Brain microvascular endothelial cell (primary cell): ENCODE measurements around the gene C12orf56.

Experiments
- DNase-seq: peaks from one replicate; pipeline ENCODE4 v3.0.0-alpha.2; 2020
- H3K27ac ChIP-seq: fragments of 250-450 bp; sonication (Bioruptor Pico); 2 replicates; pipeline ENCODE4 v1.5.1; 2020; ENCODE audit warnings: mild to moderate bottlenecking, moderate library complexity
- H3K27me3 ChIP-seq: fragments of 250-450 bp; sonication (Bioruptor Pico); replicated peaks from 2 replicates; pipeline ENCODE4 v1.5.1; 2020; ENCODE audit warnings: mild to moderate bottlenecking
- H3K36me3 ChIP-seq: fragments of 250-450 bp; sonication (Bioruptor Pico); replicated peaks from 2 replicates; pipeline ENCODE4 v1.5.1; 2020; ENCODE audit warnings: mild to moderate bottlenecking
- H3K4me3 ChIP-seq: 2 replicates; pipeline ENCODE4 v1.5.1; 2011; ENCODE audit warnings: low read depth, mild to moderate bottlenecking, control low read depth, low read length, moderate library complexity
- CTCF ChIP-seq: IDR thresholded peaks from 2 replicates; pipeline ENCODE4 v1.5.1; 2011; ENCODE audit warnings: low read depth, mild to moderate bottlenecking, moderate library complexity, low read length, control low read depth, inconsistent platforms; ENCODE audit errors: missing control alignments
- in situ Hi-C: cut with HindIII; loops from 2 replicates; pipeline ENCODE4 v1.10.0; 2017; ENCODE audit warnings: low sequenced_read_pairs, low pct_ligation_motif_present

The C12orf56 gene

DNA sequence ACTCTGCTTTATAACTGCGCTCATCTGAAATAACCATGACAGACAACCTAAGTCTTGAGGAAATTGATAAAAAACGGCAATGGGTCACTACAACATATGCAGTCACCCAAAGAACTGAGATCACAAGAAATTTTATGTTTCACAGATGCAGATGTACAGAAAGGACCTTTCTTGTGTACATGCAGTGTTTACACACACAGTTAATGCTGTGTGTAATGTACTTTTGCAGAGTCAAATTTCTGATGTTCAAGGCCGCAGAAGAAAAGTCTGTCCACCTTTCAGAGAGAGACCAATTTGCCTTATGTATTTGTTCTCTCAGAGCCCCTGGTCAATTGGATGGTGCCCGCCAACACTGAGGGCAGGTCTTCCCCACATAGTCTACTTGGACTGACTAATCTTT, 38.4 kb upstream of the C12orf56 start:
- no peak overlapping the region for H3K27ac ChIP-seq
- in situ Hi-C loops = no loop called here
- DNase-seq = no peak
- H3K4me3 ChIP-seq = no peak overlapping the region
- TF ChIP-seq CTCF = no peak
- no peaks in the 10 kb centered on the region for H3K27me3 ChIP-seq
- H3K36me3 ChIP-seq = peaks cover 92% of the 10 kb centered on the region

- Histone ChIP-seq H3K36me3 (peaks cover 90% of the 10 kb centered on the region), H3K27ac (no peak overlapping the region), H3K4me3 (no peak overlapping the region), H3K27me3 (no peaks in the 10 kb centered on the region)
- in situ Hi-C loops = no loop called here
- TF ChIP-seq CTCF = no peak
- DNase-seq = no peak
Observed at GRCh38 chr12:64427988-64428387, 37.4 kb upstream of the C12orf56 start.

DNA sequence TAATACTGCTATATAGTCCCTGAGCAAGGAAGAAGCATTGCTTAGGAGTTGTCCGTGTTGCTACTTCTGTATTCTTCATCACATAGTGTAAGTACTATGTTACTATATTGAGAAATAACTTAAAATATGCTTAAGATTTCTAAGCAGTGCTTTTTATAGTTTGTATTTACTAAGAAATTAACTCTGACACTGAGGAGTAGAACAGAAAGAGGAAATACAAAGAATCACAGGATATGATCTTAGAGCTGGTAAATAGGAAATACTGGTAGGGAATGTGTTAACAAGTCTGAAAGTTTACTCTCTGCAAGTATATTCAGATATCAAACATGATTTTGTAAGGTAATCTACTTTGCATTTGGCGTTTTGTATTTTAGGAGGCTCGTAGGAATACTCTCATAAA, 29.1 kb upstream of the C12orf56 start:
- in situ Hi-C loops = no loop called here
- Histone ChIP-seq H3K4me3 (no peak overlapping the region), H3K27ac (no peak overlapping the region), H3K27me3 (no peaks in the 10 kb centered on the region), H3K36me3 (peaks cover 82% of the 10 kb centered on the region)
- TF ChIP-seq CTCF = no peak
- DNase-seq = no peak

DNA sequence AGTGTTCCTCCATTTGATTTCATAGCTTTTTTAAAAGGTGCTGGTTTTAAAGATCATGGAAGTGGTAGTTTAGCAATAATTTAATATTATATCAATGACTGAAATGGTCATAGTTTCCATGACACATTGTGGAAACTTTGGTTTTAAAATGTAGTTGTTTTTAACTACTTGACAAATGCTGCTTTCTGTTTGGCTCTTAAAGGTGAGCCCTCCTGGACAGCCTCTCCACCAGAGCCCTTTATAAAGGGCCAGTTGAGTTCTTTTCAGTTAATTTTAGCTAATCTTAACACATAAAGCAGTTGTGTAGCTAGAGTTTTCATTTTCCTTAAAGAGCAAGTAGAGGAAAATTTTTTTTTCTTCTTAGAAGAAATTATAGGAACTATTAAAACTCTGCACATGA, 27.7 kb upstream of the C12orf56 start:
- no peaks in the 10 kb centered on the region for H3K27me3 ChIP-seq
- no peak for TF ChIP-seq CTCF
- no peak for DNase-seq
- no peak overlapping the region for H3K27ac ChIP-seq
- no peak overlapping the region for H3K4me3 ChIP-seq
- peaks cover 82% of the 10 kb centered on the region for H3K36me3 ChIP-seq
- in situ Hi-C loops = no loop called here

- in situ Hi-C loops = no loop called here
- Histone ChIP-seq H3K4me3 (no peak overlapping the region), H3K27ac (no peak overlapping the region), H3K36me3 (peaks cover 80% of the 10 kb centered on the region), H3K27me3 (no peaks in the 10 kb centered on the region)
- DNase-seq = no peak
- TF ChIP-seq CTCF = no peak
Observed at GRCh38 chr12:64413884-64414283, 23.3 kb upstream of the C12orf56 start.

- in situ Hi-C loops = no loop called here
- Histone ChIP-seq H3K27ac (no peak overlapping the region), H3K4me3 (no peak overlapping the region), H3K27me3 (no peaks in the 10 kb centered on the region), H3K36me3 (peaks cover 67% of the 10 kb centered on the region)
- TF ChIP-seq CTCF = no peak
- no peak for DNase-seq
Observed at GRCh38 chr12:64412459-64412858, 21.9 kb upstream of the C12orf56 start.
